ENCODE measurements around the gene FLNB. TPM values are rescaled to one million over a fixed set of nuclear protein-coding genes. Genes with fewer than 3 reads are reported as not detected.

FLNB gene
- total RNA-seq, 2 donors from 2014 or later = 104 to 121 TPM

DNA sequence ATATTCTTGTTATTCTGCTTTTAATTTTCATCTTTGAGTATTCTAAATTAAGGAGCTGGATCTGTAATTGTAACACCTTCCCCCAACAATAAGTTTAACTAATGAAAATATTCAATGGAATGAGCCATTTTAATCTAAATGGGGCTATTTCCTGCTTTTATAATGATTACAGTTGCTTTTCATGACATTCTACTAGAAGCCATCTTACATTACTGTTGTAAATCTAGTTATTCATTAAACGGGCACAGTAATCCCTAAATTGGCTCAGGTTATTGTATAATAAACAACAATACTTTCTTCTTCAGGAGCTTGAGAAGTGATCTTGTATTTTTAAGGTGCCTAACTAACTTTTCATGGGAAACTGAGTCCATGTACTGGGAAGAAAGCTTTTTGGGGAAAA, 8.5 kb downstream of the FLNB start:
- H3K9me3 ChIP-seq = no peaks in the 10 kb centered on the region
- H3K4me3 ChIP-seq = no peak overlapping the region
- H3K36me3 ChIP-seq (replicated peaks in 1 of 2; ENCODE audit: insufficient read depth in 1 of 2, low read depth in 2 of 2) = no peaks in the 10 kb centered on the region
- H3K27ac ChIP-seq = peak overlapping the region in 3 of 4 donors; percentile 5 to 56 (median 34)
- WGBS, 2 donors = 19 to 24% methylated on average over 1 of the region's 1 CpG
- no peak for ATAC-seq
- intact Hi-C loops (cut with DNase I) = loop anchor here (10.0 kb wide), 1 partner anchor 48 kb away; no protein-coding TSS in a partner anchor
- H3K27me3 ChIP-seq = no peaks in the 10 kb centered on the region
- no peak for DNase-seq
- TF ChIP-seq POLR2A (IDR thresholded peaks at IDR 0.05) = no peak
- TF ChIP-seq, protein P1, sequence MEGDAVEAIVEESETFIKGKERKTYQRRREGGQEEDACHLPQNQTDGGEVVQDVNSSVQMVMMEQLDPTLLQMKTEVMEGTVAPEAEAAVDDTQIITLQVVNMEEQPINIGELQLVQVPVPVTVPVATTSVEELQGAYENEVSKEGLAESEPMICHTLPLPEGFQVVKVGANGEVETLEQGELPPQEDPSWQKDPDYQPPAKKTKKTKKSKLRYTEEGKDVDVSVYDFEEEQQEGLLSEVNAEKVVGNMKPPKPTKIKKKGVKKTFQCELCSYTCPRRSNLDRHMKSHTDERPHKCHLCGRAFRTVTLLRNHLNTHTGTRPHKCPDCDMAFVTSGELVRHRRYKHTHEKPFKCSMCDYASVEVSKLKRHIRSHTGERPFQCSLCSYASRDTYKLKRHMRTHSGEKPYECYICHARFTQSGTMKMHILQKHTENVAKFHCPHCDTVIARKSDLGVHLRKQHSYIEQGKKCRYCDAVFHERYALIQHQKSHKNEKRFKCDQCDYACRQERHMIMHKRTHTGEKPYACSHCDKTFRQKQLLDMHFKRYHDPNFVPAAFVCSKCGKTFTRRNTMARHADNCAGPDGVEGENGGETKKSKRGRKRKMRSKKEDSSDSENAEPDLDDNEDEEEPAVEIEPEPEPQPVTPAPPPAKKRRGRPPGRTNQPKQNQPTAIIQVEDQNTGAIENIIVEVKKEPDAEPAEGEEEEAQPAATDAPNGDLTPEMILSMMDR (IDR thresholded peaks at IDR 0.05) = no peak
- peaks cover 96% of the 10 kb centered on the region for H3K4me1 ChIP-seq

DNA sequence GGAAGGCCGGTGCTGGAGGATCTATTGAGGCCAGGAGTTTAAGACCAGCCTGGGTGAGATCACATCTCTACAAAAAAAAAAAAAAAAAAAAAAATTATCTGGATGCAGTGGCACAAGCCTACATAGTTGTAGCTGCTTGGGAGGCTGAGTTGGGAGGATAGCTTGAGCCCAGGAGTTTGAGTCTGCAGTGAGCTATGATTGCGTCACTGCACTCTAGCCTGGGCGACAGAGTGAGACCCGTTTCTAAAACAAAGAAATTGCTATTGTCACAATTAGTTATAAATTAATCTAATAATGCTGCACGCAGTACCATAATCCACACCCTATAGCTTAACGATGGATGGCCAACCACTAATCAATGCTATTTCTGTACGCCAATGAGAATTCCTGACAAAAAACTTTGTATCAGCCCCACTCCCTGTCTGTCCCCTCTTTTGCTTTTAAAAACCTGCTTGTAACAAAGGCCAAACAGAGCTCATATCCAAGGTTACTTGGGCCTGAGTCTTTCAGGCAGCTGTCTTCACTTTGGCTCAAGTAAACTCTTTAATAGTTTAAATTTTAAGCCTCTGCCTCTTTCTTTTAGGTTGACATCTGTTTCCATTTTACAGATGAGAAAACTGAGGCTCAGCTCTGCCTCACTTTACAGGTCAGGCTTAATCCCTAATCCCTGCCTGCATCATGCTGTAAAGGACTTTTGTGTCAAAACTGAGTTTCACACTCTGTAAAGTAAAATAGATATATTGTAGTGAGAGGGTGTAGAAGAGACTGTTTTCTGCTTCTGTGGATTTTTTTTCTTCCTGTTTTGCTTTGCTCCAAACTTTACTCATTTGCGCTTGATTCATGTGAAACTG, 10.9 kb downstream of the FLNB start:
- Histone ChIP-seq H3K27ac (peak overlapping the region in 3 of 4 donors; percentile 75 to 80 (median 80)), H3K4me3 (no peak overlapping the region), H3K36me3 (replicated peaks in 1 of 2; ENCODE audit: insufficient read depth in 1 of 2, low read depth in 2 of 2) (no peaks in the 10 kb centered on the region), H3K27me3 (no peaks in the 10 kb centered on the region), H3K9me3 (no peaks in the 10 kb centered on the region), H3K4me1 (peaks cover 94% of the 10 kb centered on the region)
- no peak for ATAC-seq
- 78 to 86% methylated on average over 8 of the region's 8 CpGs for WGBS, 2 donors
- no peak for DNase-seq
- TF ChIP-seq POLR2A (IDR thresholded peaks at IDR 0.05) = no peak
- TF ChIP-seq, protein P1 (IDR thresholded peaks at IDR 0.05) = no peak
- intact Hi-C loops (cut with DNase I) = loop anchor here (10.0 kb wide), 1 partner anchor 46 kb away; no protein-coding TSS in a partner anchor

DNA sequence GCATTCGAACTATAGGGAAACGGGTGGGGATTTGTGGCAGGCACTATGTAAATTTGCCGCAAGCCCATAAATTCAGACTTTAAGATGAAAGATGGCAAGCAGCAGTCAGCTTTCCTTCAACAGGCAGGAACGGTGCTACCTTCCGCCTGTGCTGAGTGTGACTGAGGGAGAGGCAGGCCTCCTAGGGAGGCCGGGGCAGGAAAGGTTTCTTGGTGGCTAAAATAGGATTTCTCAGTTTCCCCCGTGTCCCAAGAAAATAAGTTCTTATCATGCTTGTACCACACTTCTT, 12.5 kb downstream of the FLNB start:
- H3K4me1 ChIP-seq = peaks cover 92% of the 10 kb centered on the region

DNA sequence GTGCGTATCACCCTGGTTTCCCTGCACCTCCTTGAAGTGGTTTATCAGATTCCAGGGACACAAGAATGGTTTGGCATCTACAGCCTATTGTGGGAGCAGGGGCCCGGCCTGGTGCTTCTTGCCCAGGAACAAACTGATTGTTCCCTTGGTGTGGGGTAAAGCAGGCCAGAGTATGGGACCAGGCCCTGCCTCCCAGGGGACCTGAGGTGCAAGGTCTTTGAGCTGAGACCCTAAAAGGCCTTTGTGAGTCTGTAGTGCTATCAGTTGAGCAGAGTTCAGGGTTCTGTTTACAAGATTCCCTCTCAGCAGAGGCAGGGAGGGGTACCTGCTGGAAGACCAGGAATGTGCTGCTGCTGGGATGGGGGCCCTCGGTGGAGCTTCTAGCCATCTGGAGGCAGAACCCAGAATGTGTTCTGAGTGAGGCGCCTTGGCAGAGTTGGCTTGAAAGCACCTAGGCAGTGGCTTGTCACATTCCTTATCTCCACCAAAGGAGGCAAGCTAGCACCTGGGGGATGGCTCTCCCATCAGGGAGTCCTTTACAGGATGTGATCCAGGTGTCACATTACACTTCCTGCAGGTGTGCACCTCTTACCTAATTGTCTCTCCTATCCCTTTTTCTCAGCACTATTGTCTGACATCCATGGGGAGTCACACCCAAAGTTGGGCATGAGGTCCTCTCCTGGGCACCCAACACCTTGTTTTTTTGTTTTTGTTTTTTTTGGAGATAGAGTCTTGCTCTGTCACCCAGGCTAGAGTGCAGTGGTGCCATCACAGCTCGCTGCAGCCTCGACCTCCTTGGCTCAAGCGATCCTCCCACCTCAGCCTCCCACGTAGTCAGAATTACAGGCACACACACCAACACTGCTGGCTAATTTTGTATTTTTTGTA, 13.1 kb downstream of the FLNB start:
- DNase-seq (no peak), ATAC-seq (no peak)
- 69 to 88% methylated on average over 6 to 8 of the region's 8 CpGs for WGBS, 2 donors
- peak overlapping the region; percentile 57 to 80 (median 78) for H3K27ac ChIP-seq
- H3K36me3 ChIP-seq (replicated peaks in 1 of 2; ENCODE audit: insufficient read depth in 1 of 2, low read depth in 2 of 2) = no peaks in the 10 kb centered on the region
- intact Hi-C loops (cut with DNase I) = no loop called here
- H3K4me1 ChIP-seq = peaks cover 93% of the 10 kb centered on the region
- H3K4me3 ChIP-seq = no peak overlapping the region
- no peaks in the 10 kb centered on the region for H3K9me3 ChIP-seq
- no peak for TF ChIP-seq POLR2A (IDR thresholded peaks at IDR 0.05)
- TF ChIP-seq, protein P1 (IDR thresholded peaks at IDR 0.05) = no peak
- no peaks in the 10 kb centered on the region for H3K27me3 ChIP-seq

More for the DNA sequence above, 12.5 kb downstream of the FLNB start:
- intact Hi-C loops (cut with DNase I) = no loop called here
- WGBS, 2 donors = 67 to 76% methylated on average over 7 of the region's 7 CpGs
- ATAC-seq = no peak
- Histone ChIP-seq H3K4me3 (no peak overlapping the region), H3K27ac (peak overlapping the region; percentile 48 to 80 (median 78)), H3K27me3 (no peaks in the 10 kb centered on the region), H3K9me3 (no peaks in the 10 kb centered on the region), H3K36me3 (replicated peaks in 1 of 2; ENCODE audit: insufficient read depth in 1 of 2, low read depth in 2 of 2) (no peaks in the 10 kb centered on the region)
- no peak for TF ChIP-seq POLR2A (IDR thresholded peaks at IDR 0.05)
- TF ChIP-seq, protein P1 (IDR thresholded peaks at IDR 0.05) = no peak
- no peak for DNase-seq
